Measurements from ENCODE around the gene DCTPP1. TPM values are rescaled to one million over a fixed set of nuclear protein-coding genes. Genes with fewer than 3 reads are reported as not detected.
A peak's percentile ranks its signal among the peaks of the same experiment; 100 is the strongest.
"Not testable (repeated sequence)": the region's sequence is repeated elsewhere in the genome, so short reads cannot be mapped to it uniquely, and the experiment has no call there.

Gene DCTPP1
- 10 to 100 TPM; 43.6 to 63.9 (median 51.1) TPM for polyA plus RNA-seq (ENCODE audit: insufficient read length in 4 of 4)

DNA sequence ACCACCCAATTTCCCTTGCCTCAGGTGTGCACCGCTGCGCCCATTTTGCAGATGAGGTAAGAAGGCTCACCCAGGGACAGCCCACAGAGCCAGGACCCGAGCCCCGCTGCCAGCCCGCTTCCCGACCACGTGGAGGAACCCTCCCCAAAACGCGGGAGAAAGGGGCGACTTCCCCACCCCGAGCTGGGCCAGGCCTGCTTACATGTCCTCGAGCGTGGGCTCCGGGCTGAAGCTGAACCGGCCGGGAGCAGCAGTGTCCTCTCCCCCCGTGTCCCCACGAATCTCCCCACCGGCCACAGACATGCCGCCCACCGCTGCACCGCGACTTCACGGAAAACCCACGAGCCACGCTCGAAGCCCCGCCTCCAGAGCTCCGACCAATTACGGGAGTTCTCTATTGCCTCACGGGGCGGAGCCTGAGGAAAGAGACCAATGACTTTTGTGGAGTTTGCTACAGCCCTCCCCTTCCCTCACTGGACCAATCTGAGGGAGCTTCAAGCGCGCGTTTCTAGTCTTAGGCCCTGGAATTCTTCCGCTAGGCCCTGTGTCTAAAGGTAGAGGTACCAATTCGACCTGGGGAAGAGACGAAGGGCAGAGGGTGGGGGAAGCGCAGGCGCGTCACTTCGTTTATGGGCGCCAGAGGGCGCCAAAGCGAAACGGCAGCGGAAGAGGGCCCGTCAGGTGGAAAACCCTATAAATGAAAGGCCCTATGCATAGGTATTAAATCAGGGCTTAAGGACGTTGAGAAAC is at the start of gene DCTPP1:
DCTPP1 (minus strand) TSS at position 353 of the 750 bp plus-strand sequence; CDS start at position 303, 50 bp downstream.
- DNase-seq (ENCODE audit: low read depth in 4 of 4, low spot score in 3 of 4) = peak; percentile 90 to 97 (median 96)

DNA sequence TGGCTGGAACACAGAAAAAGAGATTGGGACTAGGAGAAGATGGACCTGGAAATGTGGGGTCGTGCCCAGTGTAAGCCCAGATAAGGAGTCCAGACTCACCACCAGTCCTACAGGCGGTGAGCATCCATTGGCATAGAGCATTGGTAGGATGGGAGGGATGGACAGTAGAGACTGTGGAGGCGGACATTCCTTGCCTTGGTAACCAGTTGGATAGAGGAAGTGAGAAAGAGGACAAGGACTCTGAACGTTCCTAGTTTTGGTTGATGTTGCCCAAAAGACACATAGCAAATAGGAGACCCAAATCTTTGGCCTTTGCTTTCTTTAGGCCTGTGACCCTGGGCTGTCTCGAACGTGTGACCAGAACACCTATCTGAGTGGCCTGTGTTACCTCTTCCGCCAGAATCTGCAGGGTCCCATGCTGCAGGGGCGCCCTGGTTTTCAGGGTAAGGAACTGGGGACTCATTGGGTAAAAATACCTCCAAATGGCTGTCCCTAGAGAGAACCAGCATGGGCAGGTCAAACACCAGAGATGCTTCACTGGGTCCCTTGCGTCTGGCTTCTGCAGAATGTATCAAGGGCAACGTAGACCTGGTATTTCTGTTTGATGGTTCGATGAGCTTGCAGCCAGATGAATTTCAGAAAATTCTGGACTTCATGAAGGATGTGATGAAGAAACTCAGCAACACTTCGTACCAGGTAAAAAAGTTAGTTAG is 49.1 kb upstream of the DCTPP1 start:
- DNase-seq (ENCODE audit: low read depth in 4 of 4, low spot score in 3 of 4) = no peak

DNA sequence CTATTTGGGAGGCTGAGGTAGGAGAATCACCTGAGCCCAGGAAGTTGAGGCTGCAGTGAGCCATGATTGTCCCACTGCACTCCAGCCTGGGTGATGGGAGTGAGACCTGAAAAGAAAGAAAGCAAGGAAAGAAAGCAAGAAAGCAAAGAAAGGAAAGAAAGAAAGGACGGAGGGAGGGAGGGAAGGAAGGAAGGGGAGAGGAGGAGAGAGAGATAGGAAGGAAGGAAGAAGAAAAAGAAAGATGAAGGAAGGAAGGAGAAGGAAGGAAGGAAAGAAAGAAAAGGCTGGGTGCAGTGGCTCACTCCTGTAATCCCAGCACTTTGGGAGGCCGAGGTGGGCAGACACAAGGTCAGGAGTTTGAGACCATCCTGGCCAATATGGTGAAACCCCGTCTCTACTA is 47.9 kb upstream of the DCTPP1 start:
- DNase-seq (ENCODE audit: low read depth in 4 of 4, low spot score in 3 of 4) = not testable (repeated sequence)

DNA sequence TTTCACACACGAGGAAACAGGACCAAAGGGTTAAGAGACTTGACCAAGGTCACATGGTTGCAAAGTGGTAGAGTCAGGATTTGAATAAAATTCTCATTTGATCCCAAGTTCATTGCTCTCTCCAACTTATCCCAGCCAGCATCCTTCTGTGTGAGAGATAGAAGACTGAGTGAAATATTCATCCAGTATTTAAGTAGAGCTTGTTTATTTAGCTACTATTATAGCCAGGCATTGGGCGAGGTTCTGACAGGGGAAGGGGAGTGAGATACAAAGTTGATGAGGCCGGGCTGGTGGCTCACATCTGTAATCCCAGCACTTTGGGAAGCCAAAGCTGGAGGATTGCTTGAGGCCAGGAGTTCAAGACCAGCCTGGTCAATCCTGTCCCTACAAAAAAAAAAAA is 47.2 kb upstream of the DCTPP1 start:
- no peak for DNase-seq (ENCODE audit: low read depth in 4 of 4, low spot score in 3 of 4)

DNA sequence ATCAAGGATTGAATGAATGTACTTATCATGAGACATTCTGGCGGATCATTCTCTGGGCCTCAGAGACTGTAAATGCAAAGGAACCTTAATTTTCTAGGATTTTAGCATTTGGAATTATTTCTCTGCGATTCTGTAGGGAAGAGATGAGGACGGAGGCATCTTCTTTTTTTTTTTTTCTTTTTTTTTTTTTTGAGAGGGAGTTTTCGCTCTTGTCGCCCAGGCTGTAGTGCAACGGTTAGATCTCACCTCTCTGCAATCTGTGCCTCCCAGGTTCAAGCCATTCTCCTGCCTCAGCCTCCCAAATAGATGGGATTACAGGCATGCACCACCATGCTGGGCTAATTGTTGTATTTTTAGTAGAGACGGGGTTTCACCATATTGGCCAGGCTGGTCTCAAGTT is 44.9 kb upstream of the DCTPP1 start:
- DNase-seq (ENCODE audit: low read depth in 4 of 4, low spot score in 3 of 4) = no peak

DNA sequence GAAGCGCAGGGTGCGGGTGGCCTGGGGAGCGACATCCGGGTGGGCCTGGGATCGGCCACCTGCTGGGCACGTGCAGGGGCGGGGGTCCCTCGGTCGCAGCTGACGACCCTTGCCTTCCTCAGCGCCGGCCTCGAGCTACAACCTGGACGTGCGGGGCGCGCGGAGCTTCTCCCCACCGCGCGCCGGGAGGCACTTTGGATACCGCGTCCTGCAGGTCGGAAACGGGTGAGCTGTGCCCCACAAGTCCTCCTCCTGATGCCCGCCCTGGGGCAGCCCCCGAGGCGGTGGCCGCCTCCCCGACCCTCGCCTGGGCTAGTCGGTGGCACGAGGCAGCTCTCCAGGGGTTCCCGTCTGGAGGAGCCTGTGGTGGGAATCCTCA is 44.2 kb upstream of the DCTPP1 start:
- DNase-seq (ENCODE audit: low read depth in 4 of 4, low spot score in 3 of 4) = no peak

DNA sequence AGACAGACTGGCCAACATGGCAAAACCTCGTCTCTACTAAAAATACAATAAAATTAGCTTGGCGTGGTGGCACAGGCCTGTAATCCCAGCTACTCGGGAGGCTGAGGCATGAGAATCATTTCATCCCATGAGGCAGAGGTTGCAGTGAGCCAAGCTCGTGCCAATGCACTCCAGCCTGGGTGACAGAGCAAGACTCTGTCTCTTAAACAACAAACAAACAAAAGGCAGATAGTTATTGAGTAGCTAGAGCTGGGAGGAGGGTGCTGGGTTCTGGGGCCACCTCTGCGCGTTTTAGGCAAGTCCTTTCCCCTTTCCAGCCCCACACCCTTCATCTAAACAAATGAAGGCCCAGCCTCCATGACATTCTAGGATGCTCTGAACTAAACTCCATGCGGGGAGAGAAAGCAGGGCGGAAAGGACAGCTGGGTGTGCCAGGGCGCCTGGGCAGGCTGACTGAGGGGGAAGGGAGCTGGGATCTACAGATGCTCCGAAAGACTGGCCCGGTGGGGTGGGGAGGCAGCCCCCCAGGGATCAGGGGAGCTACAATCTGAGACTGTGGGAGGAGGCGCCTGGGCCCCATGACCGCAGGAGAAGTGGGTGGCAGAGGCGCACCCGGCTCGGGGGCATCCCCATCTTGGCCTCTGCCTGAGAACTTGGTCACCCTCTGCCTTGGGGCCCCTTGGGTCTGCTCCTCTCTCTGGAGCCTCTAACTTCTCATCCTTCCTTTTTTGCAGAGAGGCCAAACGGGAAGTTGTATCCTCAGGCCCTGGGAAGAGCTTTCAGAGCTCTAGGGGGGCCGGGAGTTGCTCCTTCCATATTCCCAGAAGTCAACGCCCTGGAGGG is 43.6 kb upstream of the DCTPP1 start:
- DNase-seq (ENCODE audit: low read depth in 4 of 4, low spot score in 3 of 4) = no peak

DNA sequence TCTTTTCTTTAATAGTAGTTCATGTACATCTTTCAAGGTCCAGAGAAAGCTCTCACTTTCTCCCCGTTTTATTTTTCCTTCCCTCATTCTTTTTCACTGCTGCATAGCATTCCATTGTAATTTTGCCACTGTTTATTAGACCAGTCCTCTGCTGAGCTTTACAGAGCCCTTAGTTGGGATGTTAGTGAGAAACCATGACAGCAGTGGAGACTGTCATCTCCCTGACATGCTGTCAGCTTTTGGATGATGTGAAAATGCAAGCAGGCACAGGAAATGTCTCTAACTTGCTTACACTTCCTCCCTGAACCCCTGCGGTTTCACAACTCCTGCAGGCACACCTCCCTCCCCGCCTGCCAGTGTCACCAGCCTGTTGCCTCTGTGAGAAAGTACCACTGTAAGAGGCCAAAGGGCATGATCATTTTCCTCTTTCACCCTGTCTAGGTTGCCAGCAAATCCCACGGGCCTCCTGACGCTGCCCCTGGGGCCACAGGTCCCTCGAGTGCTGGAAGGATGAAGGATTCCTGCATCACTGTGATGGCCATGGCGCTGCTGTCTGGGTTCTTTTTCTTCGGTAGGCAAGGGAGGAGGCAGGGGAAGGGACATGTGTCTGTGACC is 42.6 kb upstream of the DCTPP1 start, which contains the start of gene ITGAL:
ITGAL (plus strand) TSS at position 415 of the 615 bp plus-strand sequence; CDS start at position 511, 96 bp downstream.
- DNase-seq (ENCODE audit: low read depth in 4 of 4, low spot score in 3 of 4) = no peak

DNA sequence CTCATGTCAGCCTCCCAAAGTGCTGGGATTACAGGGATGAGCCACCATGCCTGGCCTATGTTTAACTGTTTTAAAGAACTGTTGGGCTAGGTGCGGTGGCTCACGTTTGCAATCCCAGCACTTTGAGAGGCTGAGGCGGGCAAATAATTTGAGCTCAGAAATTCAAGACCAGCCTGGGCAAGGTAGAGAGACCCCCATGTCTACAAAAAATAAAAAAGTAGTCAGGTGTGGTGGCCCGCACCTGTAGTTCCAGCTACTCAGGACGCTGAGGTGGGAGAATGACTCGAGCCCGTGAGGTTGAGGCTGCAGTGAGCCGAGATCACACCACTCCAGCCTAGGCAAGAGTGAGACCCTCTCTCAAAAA is 40.8 kb upstream of the DCTPP1 start:
- no peak for DNase-seq (ENCODE audit: low read depth in 4 of 4, low spot score in 3 of 4)

DNA sequence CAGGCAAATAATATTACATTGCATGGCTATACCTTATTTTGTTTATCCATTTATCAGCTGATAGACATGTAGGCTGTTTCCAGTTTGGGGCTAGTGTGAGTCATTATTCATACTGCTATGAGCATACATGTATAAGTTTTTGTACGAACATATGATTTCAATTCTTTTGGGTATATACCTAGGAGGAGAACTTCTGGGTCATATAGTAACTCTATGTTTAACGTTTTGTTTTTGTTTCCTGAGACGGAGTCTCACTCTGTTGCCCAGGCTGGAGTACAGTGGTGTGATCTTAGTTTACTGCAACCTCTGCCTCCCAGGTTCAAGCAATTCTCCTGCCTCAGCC is 40.3 kb upstream of the DCTPP1 start:
- no peak for DNase-seq (ENCODE audit: low read depth in 4 of 4, low spot score in 3 of 4)

DNA sequence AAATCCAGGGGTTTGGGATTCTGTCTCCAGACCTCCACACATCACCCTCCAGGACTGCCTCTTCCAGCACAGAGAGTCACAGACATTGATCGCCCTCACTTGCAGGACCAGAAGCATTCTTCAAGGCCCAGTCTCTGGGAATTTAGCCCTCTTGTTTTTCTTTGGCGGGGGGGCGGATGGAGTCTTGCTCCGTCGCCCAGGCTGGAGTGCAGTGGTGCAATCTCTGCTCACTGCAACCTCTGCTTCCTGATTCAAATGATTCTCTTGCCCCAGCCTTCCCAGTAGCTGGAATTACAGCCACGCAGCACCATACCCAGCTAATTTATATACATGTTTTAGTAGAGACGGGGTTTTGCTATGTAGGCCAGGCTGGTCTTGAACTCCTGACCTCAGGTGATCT is 34.2 kb upstream of the DCTPP1 start:
- DNase-seq (ENCODE audit: low read depth in 4 of 4, low spot score in 3 of 4) = no peak

DNA sequence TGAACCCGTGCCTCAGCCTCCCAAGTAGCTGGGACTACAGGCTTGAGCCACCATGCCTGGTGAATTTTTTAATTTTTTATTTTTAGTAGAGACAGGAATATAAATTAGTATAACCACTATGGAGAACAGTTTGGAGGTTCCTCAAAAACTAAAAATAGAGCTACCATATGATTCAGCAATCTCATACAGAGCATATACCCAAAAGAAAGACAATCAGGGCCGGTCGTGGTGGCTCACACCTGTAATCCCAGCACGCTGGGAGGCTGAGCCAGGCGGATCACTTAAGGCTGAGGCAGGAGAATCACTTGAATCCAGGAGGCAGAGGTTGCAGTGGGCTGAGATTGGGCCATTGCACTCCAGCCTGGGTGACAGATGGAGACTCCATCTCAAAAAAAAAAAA is 31.6 kb upstream of the DCTPP1 start:
- DNase-seq (ENCODE audit: low read depth in 4 of 4, low spot score in 3 of 4) = not testable (repeated sequence)

DNA sequence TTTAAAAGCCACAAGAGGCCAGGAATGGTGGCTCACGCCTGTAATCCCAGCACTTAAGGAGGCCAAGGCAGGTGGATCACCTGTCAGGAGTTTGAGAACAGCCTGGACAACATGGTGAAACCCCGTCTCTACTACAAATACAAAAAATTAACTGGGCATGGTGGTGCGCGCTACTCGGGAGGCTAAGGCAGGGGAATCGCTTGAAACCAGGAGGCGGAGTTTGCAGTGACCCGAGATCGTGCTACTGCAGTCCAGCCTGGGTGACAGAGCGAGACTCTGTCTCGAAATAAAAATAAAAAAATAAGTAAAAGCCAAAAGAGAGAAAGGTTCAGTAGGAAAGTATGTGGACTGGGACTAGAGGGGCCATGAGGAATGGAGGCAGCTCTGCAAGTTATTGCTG is 29.6 kb upstream of the DCTPP1 start:
- DNase-seq (ENCODE audit: low read depth in 4 of 4, low spot score in 3 of 4) = no peak

DNA sequence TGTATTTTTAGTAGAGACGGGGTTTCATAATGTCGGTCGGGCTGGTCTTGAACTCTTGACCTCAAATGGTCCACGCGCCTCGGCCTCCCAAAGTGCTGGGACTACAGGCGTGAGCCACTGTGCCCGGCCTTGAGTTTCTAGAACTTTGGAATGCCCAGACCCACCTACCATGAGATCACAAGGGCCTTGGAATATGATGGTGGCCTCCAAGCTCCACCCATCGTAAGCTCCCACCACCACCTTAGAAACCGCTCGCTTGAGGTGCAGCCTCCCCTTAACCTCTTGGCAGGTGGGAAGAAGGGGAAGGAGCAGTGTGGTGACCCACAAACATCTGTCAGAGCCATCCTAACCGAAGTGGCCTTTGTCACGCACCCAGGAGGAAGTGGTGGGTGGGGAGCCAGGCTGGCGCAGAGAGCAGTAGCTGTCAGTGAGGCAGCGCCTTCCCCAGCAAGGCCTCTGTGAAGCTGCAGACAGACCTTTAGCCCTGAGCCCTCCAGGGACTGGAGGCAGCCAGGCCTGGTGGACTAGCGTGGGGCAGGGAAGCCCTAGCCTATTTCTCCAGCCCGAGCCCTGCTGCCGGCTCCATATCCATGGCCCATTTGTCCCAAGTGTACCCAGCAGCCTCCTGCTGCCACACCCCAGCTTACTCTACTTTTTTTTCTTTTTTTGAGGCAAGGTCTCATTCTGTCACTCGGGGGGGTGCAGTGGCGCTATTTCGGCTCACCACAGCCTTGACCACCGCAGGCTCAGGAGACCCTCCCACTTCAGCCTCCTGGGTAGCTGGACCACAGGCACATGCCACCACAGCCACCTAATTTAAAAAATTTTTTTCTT is 28.9 kb upstream of the DCTPP1 start:
- DNase-seq (ENCODE audit: low read depth in 4 of 4, low spot score in 3 of 4) = no peak

DNA sequence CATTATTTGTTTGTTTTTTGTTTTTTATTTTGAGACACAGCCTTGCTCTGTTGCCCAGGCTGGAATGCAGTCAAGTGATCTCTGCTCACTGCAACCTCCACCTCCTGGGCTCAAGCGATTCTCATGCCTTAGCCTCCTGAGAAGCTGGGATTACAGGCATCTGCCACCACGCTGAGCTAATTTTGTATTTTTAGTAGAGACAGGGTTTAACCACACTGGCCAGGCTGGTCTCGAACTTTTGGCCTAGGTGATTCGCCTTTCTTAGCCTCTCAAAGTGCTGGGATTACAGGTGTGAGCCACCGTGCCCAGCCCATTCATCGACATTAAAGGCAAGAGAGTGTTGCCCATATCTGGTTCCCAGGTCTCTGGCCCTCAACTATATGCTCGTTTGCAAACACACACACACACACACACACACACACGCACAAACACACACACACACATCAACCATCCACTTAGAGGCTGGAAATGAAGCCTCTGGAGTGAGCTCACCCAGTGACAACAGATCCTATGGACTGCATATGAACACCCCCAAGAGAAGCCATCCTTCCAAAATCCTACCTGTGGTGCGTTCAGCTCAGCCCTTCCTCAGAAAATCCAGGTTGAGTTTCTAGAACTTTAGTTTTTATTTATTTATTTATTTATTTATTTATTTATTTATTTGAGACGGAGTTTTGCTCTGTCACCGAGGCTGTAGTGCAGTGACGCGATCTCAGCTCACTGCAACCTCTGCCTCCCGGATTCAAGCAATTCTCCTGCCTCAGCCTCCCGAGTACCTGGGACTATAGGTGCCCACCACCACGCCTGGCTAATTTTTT is 28.1 kb upstream of the DCTPP1 start:
- no peak for DNase-seq (ENCODE audit: low read depth in 4 of 4, low spot score in 3 of 4)

DNA sequence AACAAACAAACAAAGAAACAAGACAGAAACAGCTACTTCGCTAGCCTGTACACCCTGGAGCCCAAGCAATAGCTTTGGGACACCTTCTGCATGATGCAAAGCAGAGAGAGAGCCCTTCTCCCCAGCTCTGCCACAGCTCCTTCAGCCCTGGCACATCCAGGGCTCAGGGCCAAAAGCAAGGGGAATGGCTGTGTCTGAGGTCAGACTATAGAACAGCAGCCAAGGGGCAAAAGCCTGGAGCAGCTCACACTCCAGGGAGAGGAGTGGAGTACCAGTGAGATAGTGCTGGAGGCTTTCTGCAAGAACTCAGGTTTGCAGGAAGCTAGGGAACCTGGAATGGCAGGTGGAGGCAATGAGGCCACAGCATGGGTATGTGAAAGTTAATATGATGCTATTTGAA is 27.4 kb upstream of the DCTPP1 start:
- DNase-seq (ENCODE audit: low read depth in 4 of 4, low spot score in 3 of 4) = no peak

DNA sequence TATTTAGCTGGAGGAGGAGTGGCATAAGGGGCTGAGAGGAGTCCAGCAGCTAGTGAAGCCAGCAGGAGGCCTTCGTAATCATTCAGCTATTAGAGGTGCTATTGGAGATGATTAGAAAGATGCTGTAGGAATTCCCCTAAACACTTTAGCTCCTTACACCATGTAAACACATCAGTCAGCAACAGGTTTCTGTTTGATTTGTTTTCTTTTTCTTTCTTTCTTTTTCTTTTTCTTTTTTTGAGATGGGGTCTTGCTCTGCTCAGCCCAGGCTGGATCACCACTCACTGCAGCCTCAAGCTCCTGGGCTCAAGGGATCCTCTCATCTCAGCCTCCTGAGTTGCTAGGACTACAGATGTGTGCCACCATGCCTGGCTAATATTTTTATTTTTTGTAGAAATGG is 26.5 kb upstream of the DCTPP1 start:
- DNase-seq (ENCODE audit: low read depth in 4 of 4, low spot score in 3 of 4) = no peak

DNA sequence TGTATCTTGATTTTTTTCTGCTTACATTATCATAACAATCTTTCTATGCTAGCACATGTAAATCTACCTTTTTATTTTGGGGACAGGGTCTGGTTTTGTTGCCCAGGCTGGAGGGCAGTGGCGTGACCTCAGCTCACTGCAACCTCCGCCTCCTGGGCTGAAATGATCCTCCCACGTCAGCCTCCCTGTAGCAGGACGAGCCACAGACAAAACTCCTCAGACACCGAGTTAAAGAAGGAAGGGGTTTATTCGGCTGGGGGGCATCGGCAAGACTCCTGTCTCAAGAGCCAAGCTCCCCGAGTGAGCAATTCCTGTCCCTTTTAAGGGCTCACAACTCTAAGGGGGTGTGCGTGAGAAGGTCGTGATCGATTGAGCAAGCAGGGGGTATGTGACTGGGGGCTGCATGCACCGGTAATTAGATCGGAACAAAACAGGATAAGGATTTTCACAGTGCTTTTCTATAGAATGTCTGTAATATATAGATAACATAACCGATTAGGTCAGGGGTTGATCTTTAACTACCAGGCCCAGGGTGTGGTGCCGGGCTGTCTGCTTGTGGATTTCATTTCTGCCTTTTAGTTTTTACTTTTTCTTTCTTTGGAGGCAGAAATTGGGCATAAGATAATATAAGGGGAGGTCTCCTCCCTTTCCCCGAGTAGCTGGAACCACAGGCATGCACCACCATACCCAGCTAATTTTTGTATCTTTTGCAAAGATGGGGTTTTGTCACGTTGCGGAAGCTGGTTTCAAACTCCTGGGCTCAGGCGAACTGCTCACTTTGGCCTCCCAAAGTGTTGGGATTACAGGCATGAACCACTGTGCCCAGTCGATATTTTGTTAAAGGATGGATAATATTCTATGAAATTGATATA is 23.1 kb upstream of the DCTPP1 start:
- DNase-seq (ENCODE audit: low read depth in 4 of 4, low spot score in 3 of 4) = not testable (repeated sequence)

Data from right renal pelvis (tissue), 4 donors.